ENCODE data around the gene CAMTA1.

The CAMTA1 gene

DNA sequence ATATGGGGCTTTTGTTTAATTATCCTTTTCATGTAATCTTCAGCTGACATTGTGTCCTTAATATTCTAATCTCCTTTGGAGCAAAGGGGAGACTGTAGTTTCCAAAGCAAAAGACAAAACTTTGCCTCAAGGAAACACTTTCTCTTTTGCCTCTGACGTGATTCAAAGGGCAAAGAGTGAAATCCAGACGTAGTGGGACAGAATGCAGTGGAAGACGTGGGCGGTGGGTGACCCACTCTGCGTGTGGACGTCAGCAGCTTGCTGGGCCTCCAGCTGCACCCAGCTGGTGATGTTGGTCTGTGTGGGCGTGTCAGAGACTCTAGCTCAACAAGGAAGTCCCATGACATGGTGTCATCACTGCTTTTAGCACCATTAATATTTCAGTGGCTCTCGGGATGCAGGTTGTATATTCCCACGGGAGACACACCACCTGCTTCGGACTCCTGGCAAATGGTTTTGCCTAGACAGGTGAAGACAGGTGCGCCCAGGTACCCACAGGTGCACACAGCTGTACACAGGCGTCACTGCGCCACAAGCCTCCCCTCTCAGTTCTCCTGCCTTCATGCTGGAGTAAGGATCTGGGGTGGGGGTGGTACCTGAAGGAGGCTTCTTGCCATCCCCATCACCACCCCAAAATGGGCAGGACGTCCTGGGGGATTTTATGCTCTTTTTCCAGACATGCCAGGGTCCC, 693.7 kb downstream of the CAMTA1 start:
- Histone ChIP-seq H4K20me1 (ENCODE audit: insufficient read depth, low read length) (no peaks in the 10 kb centered on the region), H3K9me3 (replicated peaks; ENCODE audit: insufficient read depth, low read length) (no peaks in the 10 kb centered on the region), H3K4me1 (ENCODE audit: low read length) (no peaks in the 10 kb centered on the region), H3K27ac (ENCODE audit: low read length) (no peak overlapping the region), H3K27me3 (replicated peaks; ENCODE audit: insufficient read depth, low read length) (peaks cover 98% of the 10 kb centered on the region), H3F3A (ENCODE audit: insufficient read depth, low read length) (no peaks in the 10 kb centered on the region), H3K9ac (ENCODE audit: low read length) (no peak overlapping the region), H3K9me2 (replicated peaks; ENCODE audit: insufficient read depth, low read length) (no peaks in the 10 kb centered on the region), H2AFZ (ENCODE audit: low read length) (no peak overlapping the region), H3K79me2 (ENCODE audit: low read length) (no peaks in the 10 kb centered on the region), H3K36me3 (replicated peaks; ENCODE audit: insufficient read depth, low read length) (no peaks in the 10 kb centered on the region), H3K4me3 (ENCODE audit: low read length) (no peak overlapping the region), H3K4me2 (ENCODE audit: low read depth, low read length) (no peak overlapping the region)
- no peak for DNase-seq
- TF ChIP-seq EZH2phosphoT487 (IDR thresholded peaks at IDR 0.05; ENCODE audit: low read length): no peak
- no peak for TF ChIP-seq EZH2 (optimal IDR thresholded peaks at IDR 0.05; ENCODE audit: low read depth, low read length)
- TF ChIP-seq, protein P1, sequence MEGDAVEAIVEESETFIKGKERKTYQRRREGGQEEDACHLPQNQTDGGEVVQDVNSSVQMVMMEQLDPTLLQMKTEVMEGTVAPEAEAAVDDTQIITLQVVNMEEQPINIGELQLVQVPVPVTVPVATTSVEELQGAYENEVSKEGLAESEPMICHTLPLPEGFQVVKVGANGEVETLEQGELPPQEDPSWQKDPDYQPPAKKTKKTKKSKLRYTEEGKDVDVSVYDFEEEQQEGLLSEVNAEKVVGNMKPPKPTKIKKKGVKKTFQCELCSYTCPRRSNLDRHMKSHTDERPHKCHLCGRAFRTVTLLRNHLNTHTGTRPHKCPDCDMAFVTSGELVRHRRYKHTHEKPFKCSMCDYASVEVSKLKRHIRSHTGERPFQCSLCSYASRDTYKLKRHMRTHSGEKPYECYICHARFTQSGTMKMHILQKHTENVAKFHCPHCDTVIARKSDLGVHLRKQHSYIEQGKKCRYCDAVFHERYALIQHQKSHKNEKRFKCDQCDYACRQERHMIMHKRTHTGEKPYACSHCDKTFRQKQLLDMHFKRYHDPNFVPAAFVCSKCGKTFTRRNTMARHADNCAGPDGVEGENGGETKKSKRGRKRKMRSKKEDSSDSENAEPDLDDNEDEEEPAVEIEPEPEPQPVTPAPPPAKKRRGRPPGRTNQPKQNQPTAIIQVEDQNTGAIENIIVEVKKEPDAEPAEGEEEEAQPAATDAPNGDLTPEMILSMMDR (IDR thresholded peaks at IDR 0.05; ENCODE audit: low read length): no peak

DNA sequence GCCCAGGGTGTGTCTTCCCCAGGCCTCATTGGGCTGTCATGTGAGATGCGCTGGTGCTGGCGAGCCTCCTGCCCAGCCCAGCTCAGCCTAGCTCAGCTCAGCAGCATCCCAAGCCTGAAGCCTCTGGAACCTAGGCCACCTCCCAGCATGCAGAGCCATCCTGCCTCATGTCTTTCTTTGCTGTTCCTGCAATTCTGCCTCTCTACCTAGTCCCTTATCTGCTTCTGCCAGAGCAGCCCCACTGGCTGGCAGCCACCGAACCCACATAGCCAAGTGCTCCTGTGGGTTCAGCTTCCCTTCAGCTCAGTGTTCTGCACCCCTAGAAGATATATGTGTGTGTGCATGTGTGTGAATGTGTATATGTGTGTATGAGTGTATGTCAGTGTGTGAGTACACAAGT, 694.3 kb downstream of the CAMTA1 start:
- Histone ChIP-seq H3K27me3 (replicated peaks; ENCODE audit: insufficient read depth, low read length) (peaks cover 96% of the 10 kb centered on the region), H3K4me1 (ENCODE audit: low read length) (no peaks in the 10 kb centered on the region), H2AFZ (ENCODE audit: low read length) (no peak overlapping the region), H3K4me3 (ENCODE audit: low read length) (no peak overlapping the region), H3K9ac (ENCODE audit: low read length) (no peak overlapping the region), H3K36me3 (replicated peaks; ENCODE audit: insufficient read depth, low read length) (no peaks in the 10 kb centered on the region), H3F3A (ENCODE audit: insufficient read depth, low read length) (no peaks in the 10 kb centered on the region), H3K79me2 (ENCODE audit: low read length) (no peaks in the 10 kb centered on the region), H3K9me2 (replicated peaks; ENCODE audit: insufficient read depth, low read length) (no peaks in the 10 kb centered on the region), H3K9me3 (replicated peaks; ENCODE audit: insufficient read depth, low read length) (no peaks in the 10 kb centered on the region), H3K27ac (ENCODE audit: low read length) (no peak overlapping the region), H4K20me1 (ENCODE audit: insufficient read depth, low read length) (no peaks in the 10 kb centered on the region), H3K4me2 (ENCODE audit: low read depth, low read length) (no peak overlapping the region)
- TF ChIP-seq EZH2phosphoT487 (IDR thresholded peaks at IDR 0.05; ENCODE audit: low read length) (no peak), EZH2 (optimal IDR thresholded peaks at IDR 0.05; ENCODE audit: low read depth, low read length) (no peak)
- TF ChIP-seq, protein P1 (IDR thresholded peaks at IDR 0.05; ENCODE audit: low read length): no peak
- no peak for DNase-seq

DNA sequence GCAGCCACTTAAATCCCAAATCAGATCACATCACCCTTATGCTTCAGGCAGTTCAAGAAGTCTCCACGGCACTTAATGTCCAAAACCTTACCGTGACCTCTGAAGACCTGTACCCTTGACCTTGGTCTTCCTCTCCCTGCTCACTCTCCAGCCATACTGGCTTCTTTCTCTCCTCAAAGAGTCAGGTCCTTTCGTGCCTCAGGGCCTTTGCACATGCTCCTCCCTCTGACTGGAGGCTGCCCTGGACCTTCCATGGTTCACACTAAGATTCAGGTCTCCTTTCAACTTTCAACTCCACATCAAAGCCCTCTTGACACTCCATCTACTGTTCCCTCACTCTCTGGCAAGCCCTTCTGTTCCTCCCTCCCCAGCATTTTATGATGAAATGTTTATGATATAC, 695.9 kb downstream of the CAMTA1 start:
- TF ChIP-seq EZH2phosphoT487 (IDR thresholded peaks at IDR 0.05; ENCODE audit: low read length): no peak
- TF ChIP-seq, protein P1 (IDR thresholded peaks at IDR 0.05; ENCODE audit: low read length): no peak
- no peaks in the 10 kb centered on the region for H3K9me2 ChIP-seq (replicated peaks; ENCODE audit: insufficient read depth, low read length)
- DNase-seq: no peak
- H2AFZ ChIP-seq (ENCODE audit: low read length): no peak overlapping the region
- H3K4me3 ChIP-seq (ENCODE audit: low read length): no peak overlapping the region
- no peak overlapping the region for H3K27ac ChIP-seq (ENCODE audit: low read length)
- no peak overlapping the region for H3K9ac ChIP-seq (ENCODE audit: low read length)
- H3K4me1 ChIP-seq (ENCODE audit: low read length): no peaks in the 10 kb centered on the region
- no peaks in the 10 kb centered on the region for H4K20me1 ChIP-seq (ENCODE audit: insufficient read depth, low read length)
- H3K36me3 ChIP-seq (replicated peaks; ENCODE audit: insufficient read depth, low read length): no peaks in the 10 kb centered on the region
- no peaks in the 10 kb centered on the region for H3K79me2 ChIP-seq (ENCODE audit: low read length)
- no peak overlapping the region for H3K4me2 ChIP-seq (ENCODE audit: low read depth, low read length)
- no peaks in the 10 kb centered on the region for H3K9me3 ChIP-seq (replicated peaks; ENCODE audit: insufficient read depth, low read length)
- H3F3A ChIP-seq (ENCODE audit: insufficient read depth, low read length): no peaks in the 10 kb centered on the region
- H3K27me3 ChIP-seq (replicated peaks; ENCODE audit: insufficient read depth, low read length): peaks cover 85% of the 10 kb centered on the region
